ENCODE data around the gene VAMP4. TPM values are rescaled to one million over a fixed set of nuclear protein-coding genes. Genes with fewer than 3 reads are reported as not detected.
A peak's percentile ranks its signal among the peaks of the same experiment; 100 is the strongest.

Gene VAMP4
- total RNA-seq, 1 experiment from 2014 or later = 6.3 TPM

GRCh38 chr1:171783816-171784530, 42.1 kb upstream of the VAMP4 start:
- H3K79me2 ChIP-seq (ENCODE audit: insufficient read depth, low read length) = peaks cover 57% of the 10 kb centered on the region

GRCh38 chr1:171781176-171781875, 39.5 kb upstream of the VAMP4 start, which contains the start of gene METTL13:
METTL13 (plus strand) TSS chr1:171781660; CDS start chr1:171781968, 308 bp downstream.
- Histone ChIP-seq H3K27ac (ENCODE audit: low read depth, low read length) (peak within 1 kb of the TSS; percentile 73), H3K9me2 (ENCODE audit: insufficient read depth) (no peaks in the 10 kb centered on the region), H3K9ac (ENCODE audit: low read length) (peak within 1 kb of the TSS; percentile 96), H3K4me3 (replicated peaks in 1 of 2; ENCODE audit: low read depth in 1 of 2, low read length in 2 of 2) (peak within 1 kb of the TSS; percentile 98), H3K9me3 (ENCODE audit: control insufficient read depth in 1 of 2, insufficient read depth in 1 of 2, low read depth in 1 of 2, low read length in 2 of 2) (no peaks in the 10 kb centered on the region), H4K20me1 (ENCODE audit: insufficient read depth) (no peaks in the 10 kb centered on the region), H3K27me3 (ENCODE audit: insufficient read depth, low read length) (no peaks in the 10 kb centered on the region), H2AFZ (ENCODE audit: low read depth, low read length, poor library complexity, severe bottlenecking) (peak within 1 kb of the TSS; percentile 56), H3K4me2 (ENCODE audit: low read length) (peak within 1 kb of the TSS; percentile 71), H3K36me3 (ENCODE audit: control insufficient read depth in 1 of 2, insufficient read depth in 2 of 2, low read length in 2 of 2) (peaks cover 11 to 16% of the 10 kb centered on the region in 2 experiments; a peak in 3 of 4 replicates), H3K79me2 (ENCODE audit: insufficient read depth, low read length) (peaks cover 48% of the 10 kb centered on the region), H3K4me1 (ENCODE audit: control insufficient read depth in 1 of 2, insufficient read depth in 2 of 2, low read length in 2 of 2) (peaks cover 5 to 18% of the 10 kb centered on the region in 2 experiments; a peak in 2 of 4 replicates)
- peak; percentile 98 for ATAC-seq
- TF ChIP-seq SRF (IDR thresholded peaks at IDR 0.05; ENCODE audit: low read depth) (peak; percentile 94), ELF1 (IDR thresholded peaks at IDR 0.05; ENCODE audit: borderline replicate concordance, low read depth) (peak; percentile 85), ZNF274 (IDR thresholded peaks at IDR 0.05; ENCODE audit: low read depth, low read length) (no peak), MAX (IDR thresholded peaks at IDR 0.05) (peak; percentile 89), ZFX (IDR thresholded peaks at IDR 0.05) (peak; percentile 36; the same call in 1 of the 2 replicates), SP1 (IDR thresholded peaks at IDR 0.05; ENCODE audit: low read depth) (peak; percentile 99), EZH2phosphoT487 (IDR thresholded peaks at IDR 0.05; ENCODE audit: borderline replicate concordance) (no peak), SIN3A (IDR thresholded peaks at IDR 0.05; ENCODE audit: low read depth) (peak; percentile 85; the same call in 1 of the 2 replicates), YY1 (IDR thresholded peaks at IDR 0.05; ENCODE audit: extremely low read depth, insufficient replicate concordance, low read depth, low read length) (peak; percentile 43), CBX3 (IDR thresholded peaks at IDR 0.05; ENCODE audit: low read depth) (peak; percentile 76; the same call in 1 of the 2 replicates), ATF3 (IDR thresholded peaks at IDR 0.05) (no peak), CEBPB (IDR thresholded peaks at IDR 0.05; ENCODE audit: low read depth) (no peak), POLR2A (IDR thresholded peaks at IDR 0.05; ENCODE audit: borderline replicate concordance, extremely low read depth, insufficient read depth, insufficient read length) (peak; percentile 70), TCF7L2 (IDR thresholded peaks at IDR 0.05; ENCODE audit: borderline replicate concordance, extremely low read depth, insufficient read depth, insufficient read length) (peak; percentile 76), POLR2AphosphoS5 (IDR thresholded peaks at IDR 0.05; ENCODE audit: low read depth, low read length) (peak; percentile 79)
- intact Hi-C loops (cut with micrococcal nuclease) = loop anchor here (5.0 kb wide), 2 partner anchors 39 to 134 kb away; partner anchors contain the start of gene VAMP4
- POLR2A ChIA-PET = interaction anchor here (0.7 to 1.0 kb wide), 3 partner anchors 15 to 39 kb away, joined by 3 to 6 read pairs (median 3); partner anchors contain the start of gene VAMP4
- CTCF ChIA-PET = interaction anchor here (1.0 to 1.3 kb wide), 2 partner anchors 19 to 136 kb away, joined by 3 to 4 read pairs; no protein-coding TSS in a partner anchor
- no TSS peak for BruUV-seq (replicated peaks)
- RAD21 ChIA-PET (ENCODE audit: low non-redundant PET in 1 of 2, low total read pairs in 2 of 2, uncharacterized antibody in 2 of 2, unreplicated experiment in 2 of 2) = interaction anchor here in 1 of 2 experiments (0.7 to 0.9 kb wide), 2 partner anchors 138 to 751 kb away, joined by 3 to 4 read pairs; partner anchors contain the start of gene SUCO
- DNase-seq (ENCODE audit: low read depth, low spot score) = peak; percentile 98

More at GRCh38 chr1:171783816-171784530, 42.1 kb upstream of the VAMP4 start:
- no TSS peak for BruUV-seq (replicated peaks)
- Histone ChIP-seq H3K27ac (ENCODE audit: low read depth, low read length) (no peak overlapping the region), H4K20me1 (ENCODE audit: insufficient read depth) (no peaks in the 10 kb centered on the region), H3K9ac (ENCODE audit: low read length) (no peak overlapping the region), H3K4me1 (ENCODE audit: control insufficient read depth in 1 of 2, insufficient read depth in 2 of 2, low read length in 2 of 2) (peaks cover 5 to 18% of the 10 kb centered on the region in 2 experiments; a peak in 2 of 4 replicates), H3K9me3 (ENCODE audit: control insufficient read depth in 1 of 2, insufficient read depth in 1 of 2, low read depth in 1 of 2, low read length in 2 of 2) (no peaks in the 10 kb centered on the region), H2AFZ (ENCODE audit: low read depth, low read length, poor library complexity, severe bottlenecking) (no peak overlapping the region), H3K36me3 (ENCODE audit: control insufficient read depth in 1 of 2, insufficient read depth in 2 of 2, low read length in 2 of 2) (peaks cover 26 to 41% of the 10 kb centered on the region in 2 experiments; a peak in 3 of 4 replicates), H3K27me3 (ENCODE audit: insufficient read depth, low read length) (no peaks in the 10 kb centered on the region), H3K4me2 (ENCODE audit: low read length) (no peak overlapping the region), H3K9me2 (ENCODE audit: insufficient read depth) (no peaks in the 10 kb centered on the region), H3K4me3 (replicated peaks in 1 of 2; ENCODE audit: low read depth in 1 of 2, low read length in 2 of 2) (no peak overlapping the region)
- TF ChIP-seq YY1 (IDR thresholded peaks at IDR 0.05; ENCODE audit: extremely low read depth, insufficient replicate concordance, low read depth, low read length) (no peak), MAX (IDR thresholded peaks at IDR 0.05) (no peak), POLR2AphosphoS5 (IDR thresholded peaks at IDR 0.05; ENCODE audit: low read depth, low read length) (no peak), SP1 (IDR thresholded peaks at IDR 0.05; ENCODE audit: low read depth) (no peak)
- intact Hi-C loops (cut with micrococcal nuclease) = loop anchor here (5.0 kb wide), 2 partner anchors 42 to 137 kb away; partner anchors contain the start of gene VAMP4
- ChIA-PET CTCF (no interaction called here), POLR2A (interaction anchor here (1.4 kb wide), 1 partner anchor 139 kb away, joined by 4 read pairs; no protein-coding TSS in a partner anchor), RAD21 (ENCODE audit: low non-redundant PET in 1 of 2, low total read pairs in 2 of 2, uncharacterized antibody in 2 of 2, unreplicated experiment in 2 of 2) (no interaction called here)
- no peak for DNase-seq (ENCODE audit: low read depth, low spot score)
- ATAC-seq = no peak

Data from HCT116 (cell line).